Cardiac muscle cell (in vitro differentiated cells and primary cell): ENCODE measurements around the gene GOT1. TPM values are rescaled to one million over a fixed set of nuclear protein-coding genes. Genes with fewer than 3 reads are reported as not detected.
A peak's percentile ranks its signal among the peaks of the same experiment; 100 is the strongest.

ENCODE experiments used
- DNase-seq, 2 donors: peaks; one replicate each; pipeline versions ENCODE4 v3.0.0 to v3.0.0-alpha.2; 2010 to 2017; ENCODE audit warnings: low read depth in 1 of 2, low spot score in 1 of 2
- H3K27ac ChIP-seq: fragments of 200-600 bp; sonication (generic); 2 replicates; pipeline ENCODE4 v1.5.1; 2016
- H3K27me3 ChIP-seq: fragments of 200-600 bp; sonication (generic); 2 replicates; pipeline ENCODE4 v1.6.0; 2016; ENCODE audit warnings: control low read depth
- H3K36me3 ChIP-seq: fragments of 200-600 bp; sonication (generic); 2 replicates; pipeline ENCODE4 v1.5.1; 2016; ENCODE audit warnings: control low read depth
- H3K4me1 ChIP-seq: fragments of 200-600 bp; sonication (generic); 2 replicates; pipeline ENCODE4 v1.8.1; 2017; ENCODE audit warnings: low read depth, mild to moderate bottlenecking, mixed run types
- H3K4me3 ChIP-seq: fragments of 200-600 bp; sonication (generic); 2 replicates; pipeline ENCODE4 v1.5.1; 2016; ENCODE audit warnings: mild to moderate bottlenecking
- H3K9me3 ChIP-seq: fragments of 200-600 bp; sonication (generic); 2 replicates; pipeline ENCODE4 v1.5.1; 2017; ENCODE audit warnings: low read depth, mild to moderate bottlenecking, control low read depth
- polyA plus RNA-seq: library from polyadenylated mRNA; unstranded; fragments of >200 nt; fragmentation: Nextera tagmentation; extraction: Ambion mirVana; gene quantifications from 2 replicates; pipeline ENCODE4 v1.2.1, GENCODE V29; 2016
- total RNA-seq: library from RNA; depleted of rRNA; stranded (reverse); fragments of >200 nt; gene quantifications from 2 replicates; pipeline ENCODE4 v1.2.3, GENCODE V29; 2016
- TF ChIP-seq, protein P1 (sequence below): IDR thresholded peaks from 2 replicates; pipeline ENCODE4 v1.5.1; 2012; ENCODE audit warnings: low read depth, mild to moderate bottlenecking, low read length

GOT1 gene
- total and polyA plus RNA-seq, 2 experiments from 2014 or later: 114 to 243 TPM

DNA sequence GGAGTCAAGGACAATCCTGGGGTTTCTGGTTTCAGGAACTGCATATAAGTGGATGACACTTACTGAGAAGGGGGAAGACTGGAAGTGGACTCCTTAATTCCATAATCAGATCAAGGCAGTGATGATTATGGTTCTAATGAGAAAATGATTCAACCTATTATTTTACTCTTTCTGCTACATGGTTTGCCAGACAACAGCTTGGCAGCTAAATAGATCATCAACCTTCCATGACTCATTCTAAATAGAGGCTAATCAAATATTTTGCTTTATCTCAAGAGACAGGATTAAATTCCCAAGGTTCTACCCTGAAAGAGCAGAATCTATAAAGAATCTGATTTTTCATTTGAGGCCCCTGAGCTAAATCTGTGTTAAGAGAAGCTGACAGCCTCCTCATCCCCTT lies 55.0 kb downstream of the GOT1 start:
- DNase-seq: no peak
- H3K27me3 ChIP-seq: no peaks in the 10 kb centered on the region
- H3K27ac ChIP-seq: no peak overlapping the region
- TF ChIP-seq, protein P1, sequence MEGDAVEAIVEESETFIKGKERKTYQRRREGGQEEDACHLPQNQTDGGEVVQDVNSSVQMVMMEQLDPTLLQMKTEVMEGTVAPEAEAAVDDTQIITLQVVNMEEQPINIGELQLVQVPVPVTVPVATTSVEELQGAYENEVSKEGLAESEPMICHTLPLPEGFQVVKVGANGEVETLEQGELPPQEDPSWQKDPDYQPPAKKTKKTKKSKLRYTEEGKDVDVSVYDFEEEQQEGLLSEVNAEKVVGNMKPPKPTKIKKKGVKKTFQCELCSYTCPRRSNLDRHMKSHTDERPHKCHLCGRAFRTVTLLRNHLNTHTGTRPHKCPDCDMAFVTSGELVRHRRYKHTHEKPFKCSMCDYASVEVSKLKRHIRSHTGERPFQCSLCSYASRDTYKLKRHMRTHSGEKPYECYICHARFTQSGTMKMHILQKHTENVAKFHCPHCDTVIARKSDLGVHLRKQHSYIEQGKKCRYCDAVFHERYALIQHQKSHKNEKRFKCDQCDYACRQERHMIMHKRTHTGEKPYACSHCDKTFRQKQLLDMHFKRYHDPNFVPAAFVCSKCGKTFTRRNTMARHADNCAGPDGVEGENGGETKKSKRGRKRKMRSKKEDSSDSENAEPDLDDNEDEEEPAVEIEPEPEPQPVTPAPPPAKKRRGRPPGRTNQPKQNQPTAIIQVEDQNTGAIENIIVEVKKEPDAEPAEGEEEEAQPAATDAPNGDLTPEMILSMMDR: no peak
- no peak overlapping the region for H3K4me3 ChIP-seq
- H3K36me3 ChIP-seq: no peaks in the 10 kb centered on the region
- peaks cover 12% of the 10 kb centered on the region for H3K4me1 ChIP-seq
- no peaks in the 10 kb centered on the region for H3K9me3 ChIP-seq

DNA sequence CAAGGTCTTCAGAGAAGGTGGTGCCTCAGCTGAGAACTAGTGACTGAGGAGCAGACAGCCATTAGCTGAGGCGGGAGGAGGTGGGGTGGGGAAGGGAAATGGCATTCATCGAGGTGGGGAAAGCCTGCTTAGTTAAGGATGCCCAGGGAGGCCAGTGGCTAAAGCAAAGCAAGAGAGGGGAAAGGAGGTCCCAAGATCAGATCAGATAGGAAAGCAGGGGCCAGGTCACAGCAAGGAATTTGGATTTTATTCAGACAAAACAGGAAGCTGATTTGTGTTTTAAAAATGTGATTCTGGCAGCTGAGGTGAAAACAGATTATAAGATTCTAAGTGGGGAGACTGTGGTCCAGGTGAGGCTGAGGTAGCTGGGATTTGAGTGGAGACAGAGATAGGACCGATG lies 55.5 kb downstream of the GOT1 start:
- TF ChIP-seq, protein P1: no peak
- H3K4me3 ChIP-seq: no peak overlapping the region
- H3K9me3 ChIP-seq: no peaks in the 10 kb centered on the region
- DNase-seq: no peak
- H3K36me3 ChIP-seq: no peaks in the 10 kb centered on the region
- H3K4me1 ChIP-seq: peaks cover 12% of the 10 kb centered on the region
- H3K27ac ChIP-seq: no peak overlapping the region
- H3K27me3 ChIP-seq: no peaks in the 10 kb centered on the region

DNA sequence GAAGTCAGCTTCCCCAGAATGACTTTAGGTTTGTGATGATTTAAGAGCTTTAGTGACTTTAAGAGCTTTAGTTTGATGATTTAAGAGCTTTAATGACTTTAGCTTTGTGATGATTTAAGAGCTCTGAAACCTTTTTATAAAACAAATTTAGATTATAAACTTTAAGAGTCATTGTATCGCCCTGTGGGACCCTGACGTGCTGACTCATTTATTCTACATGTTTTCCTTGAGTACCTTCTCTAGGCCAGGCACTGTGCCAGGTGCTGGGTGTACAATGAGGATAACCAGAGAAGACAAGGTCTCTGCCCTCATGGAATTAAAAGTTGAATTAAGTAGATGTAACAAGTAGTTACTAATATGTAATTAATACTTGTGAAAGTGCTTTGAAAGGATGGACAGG lies 55.9 kb downstream of the GOT1 start:
- Histone ChIP-seq H3K27me3 (no peaks in the 10 kb centered on the region), H3K9me3 (no peaks in the 10 kb centered on the region), H3K4me3 (no peak overlapping the region), H3K27ac (no peak overlapping the region), H3K4me1 (peaks cover 12% of the 10 kb centered on the region), H3K36me3 (no peaks in the 10 kb centered on the region)
- TF ChIP-seq, protein P1: no peak
- DNase-seq: peak in 1 of 2 donors; percentile 33

DNA sequence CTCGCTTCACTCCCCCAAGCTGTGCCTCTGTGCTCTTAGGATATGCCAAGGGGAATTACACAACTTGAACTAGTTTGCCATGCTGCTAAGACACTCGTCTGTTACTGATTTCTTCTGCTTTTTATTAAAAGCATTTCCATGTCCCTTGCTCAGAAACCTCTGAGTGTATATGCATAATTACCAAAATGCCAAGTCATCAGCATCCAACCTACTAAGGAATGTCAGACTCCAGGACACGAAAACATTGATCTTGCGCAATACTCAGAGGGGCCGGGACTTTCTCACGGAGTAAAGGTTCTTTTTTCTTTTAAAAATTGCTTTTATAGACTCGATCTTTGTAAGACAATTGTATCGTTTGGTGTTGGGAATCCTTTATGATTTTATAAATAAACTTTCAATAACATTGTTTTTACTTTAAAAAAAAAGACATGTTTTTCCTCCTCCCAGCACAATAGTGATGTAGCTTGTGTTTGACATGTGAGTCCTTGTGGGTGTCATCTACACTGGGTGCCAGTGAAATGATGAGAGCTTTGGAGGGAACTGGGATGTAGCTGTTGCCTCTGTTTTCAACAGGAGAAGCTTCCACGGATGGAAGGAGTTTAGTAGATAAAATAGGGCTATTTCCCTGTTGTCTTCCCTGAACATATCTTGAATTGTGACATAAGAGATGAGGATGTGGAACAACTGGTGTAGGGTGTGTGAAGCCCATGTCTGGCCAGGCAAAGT lies 57.7 kb downstream of the GOT1 start:
- H3K27ac ChIP-seq: no peak overlapping the region
- DNase-seq: peak in 1 of 2 donors; percentile 62
- H3K9me3 ChIP-seq: no peaks in the 10 kb centered on the region
- peaks cover 12% of the 10 kb centered on the region for H3K4me1 ChIP-seq
- H3K4me3 ChIP-seq: no peak overlapping the region
- TF ChIP-seq, protein P1: no peak
- H3K36me3 ChIP-seq: no peaks in the 10 kb centered on the region
- H3K27me3 ChIP-seq: no peaks in the 10 kb centered on the region

DNA sequence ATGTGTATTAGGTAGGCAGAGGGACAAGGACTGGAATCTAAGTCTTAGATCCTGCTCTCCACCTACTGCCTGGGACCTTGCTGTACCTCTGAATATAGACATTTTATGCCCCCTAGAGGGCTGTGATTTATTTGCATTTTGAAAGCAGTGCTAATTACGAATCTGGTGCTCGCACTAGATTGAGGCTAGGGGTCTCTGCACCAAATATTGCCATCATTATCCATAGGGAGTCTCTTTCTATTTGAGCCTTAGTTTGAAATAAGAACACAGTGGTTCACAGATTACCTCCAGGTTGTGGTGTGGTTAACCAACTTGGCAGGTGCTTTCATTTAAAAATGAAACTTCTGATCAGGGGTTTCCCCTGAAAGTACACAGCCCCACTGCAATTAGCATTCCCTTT lies 59.4 kb downstream of the GOT1 start:
- Histone ChIP-seq H3K4me3 (no peak overlapping the region), H3K4me1 (peaks cover 12% of the 10 kb centered on the region), H3K36me3 (no peaks in the 10 kb centered on the region), H3K27ac (no peak overlapping the region), H3K9me3 (no peaks in the 10 kb centered on the region), H3K27me3 (no peaks in the 10 kb centered on the region)
- TF ChIP-seq, protein P1: peak; percentile 29
- peak; percentile 25 to 71 for DNase-seq
